SH-SY5Y (cell line): ENCODE results near the gene UNC5C.

Source experiments
- GATA2 ChIP-seq: IDR thresholded peaks from 2 replicates; pipeline ENCODE4 v1.6.1; 2011; ENCODE audit warnings: mild to moderate bottlenecking, low read depth, low read length
- GATA3 ChIP-seq: IDR thresholded peaks from 2 replicates; pipeline ENCODE4 v1.6.1; 2011; ENCODE audit warnings: low read depth, mild to moderate bottlenecking, low read length, moderate library complexity

- TF ChIP-seq GATA2 = no peak
- TF ChIP-seq GATA3 = no peak
Observed at GRCh38 chr4:95180531-95181242, 368.1 kb downstream of the UNC5C start.
